ENCODE data around the gene CHCHD3.
"Not testable (repeated sequence)": the region's sequence is repeated elsewhere in the genome, so short reads cannot be mapped to it uniquely, and the experiment has no call there.

Gene CHCHD3

GRCh38 chr7:133047321-133047720 lies 34.6 kb downstream of the CHCHD3 start:
- DNase-seq (ENCODE audit: low spot score) (no peak), FAIRE-seq (no peak)

GRCh38 chr7:133044722-133045473 lies 37.0 kb downstream of the CHCHD3 start:
- FAIRE-seq (no peak), DNase-seq (ENCODE audit: low spot score) (no peak)

- no peak for FAIRE-seq
- no peak for DNase-seq (ENCODE audit: low spot score)
Observed at GRCh38 chr7:133040674-133041073, 41.2 kb downstream of the CHCHD3 start.

- DNase-seq (ENCODE audit: low spot score): no peak
- no peak for FAIRE-seq
Observed at GRCh38 chr7:133040178-133040577, 41.7 kb downstream of the CHCHD3 start.

GRCh38 chr7:133039614-133040013 lies 42.3 kb downstream of the CHCHD3 start:
- DNase-seq (ENCODE audit: low spot score) (no peak), FAIRE-seq (no peak)

- FAIRE-seq (no peak), DNase-seq (ENCODE audit: low spot score) (no peak)
Observed at GRCh38 chr7:133036289-133036688, 45.6 kb downstream of the CHCHD3 start.

- DNase-seq (ENCODE audit: low spot score); FAIRE-seq: not testable (repeated sequence)
Observed at GRCh38 chr7:133035240-133035639, 46.6 kb downstream of the CHCHD3 start.

GRCh38 chr7:133030346-133030745 lies 51.5 kb downstream of the CHCHD3 start:
- no peak for DNase-seq (ENCODE audit: low spot score)
- FAIRE-seq: no peak

GRCh38 chr7:133029463-133029862 lies 52.4 kb downstream of the CHCHD3 start:
- no peak for DNase-seq (ENCODE audit: low spot score)
- FAIRE-seq: no peak

GRCh38 chr7:133027397-133027796 lies 54.5 kb downstream of the CHCHD3 start:
- no peak for FAIRE-seq
- DNase-seq (ENCODE audit: low spot score): no peak

GRCh38 chr7:133026210-133026859 lies 55.6 kb downstream of the CHCHD3 start:
- FAIRE-seq: no peak

GRCh38 chr7:133025056-133025455 lies 56.8 kb downstream of the CHCHD3 start:
- FAIRE-seq: no peak
- no peak for DNase-seq (ENCODE audit: low spot score)

More at GRCh38 chr7:133026210-133026859, 55.6 kb downstream of the CHCHD3 start:
- no peak for DNase-seq (ENCODE audit: low spot score)

GRCh38 chr7:133024596-133024995 lies 57.3 kb downstream of the CHCHD3 start:
- DNase-seq (ENCODE audit: low spot score) (no peak), FAIRE-seq (no peak)

- FAIRE-seq: no peak
- DNase-seq (ENCODE audit: low spot score): no peak
Observed at GRCh38 chr7:133023370-133024071, 58.4 kb downstream of the CHCHD3 start.

- no peak for FAIRE-seq
- no peak for DNase-seq (ENCODE audit: low spot score)
Observed at GRCh38 chr7:133022661-133023060, 59.2 kb downstream of the CHCHD3 start.

- FAIRE-seq: no peak
- no peak for DNase-seq (ENCODE audit: low spot score)
Observed at GRCh38 chr7:133021196-133021595, 60.7 kb downstream of the CHCHD3 start.

GRCh38 chr7:133020496-133020895 lies 61.4 kb downstream of the CHCHD3 start:
- DNase-seq (ENCODE audit: low spot score) (no peak), FAIRE-seq (no peak)

- FAIRE-seq: no peak
- no peak for DNase-seq (ENCODE audit: low spot score)
Observed at GRCh38 chr7:133019590-133019989, 62.3 kb downstream of the CHCHD3 start.

GRCh38 chr7:133016604-133017003 lies 65.3 kb downstream of the CHCHD3 start:
- DNase-seq (ENCODE audit: low spot score): no peak
- no peak for FAIRE-seq

- DNase-seq (ENCODE audit: low spot score) (no peak), FAIRE-seq (no peak)
Observed at GRCh38 chr7:133015888-133016287, 66.0 kb downstream of the CHCHD3 start.

GRCh38 chr7:133011746-133012145 lies 70.1 kb downstream of the CHCHD3 start:
- DNase-seq (ENCODE audit: low spot score): no peak
- FAIRE-seq: no peak
